Prostate gland (tissue), 2 donors: Measurements from ENCODE around the gene PALD1. TPM values are rescaled to one million over a fixed set of nuclear protein-coding genes. Genes with fewer than 3 reads are reported as not detected.

ENCODE experiments used
- DNase-seq: peaks from one replicate; pipeline ENCODE4 v3.0.0-alpha.2; 2019; ENCODE audit warnings: low spot score
- H3K27ac ChIP-seq, 2 donors: fragments of 200-600 bp; sonication (generic); 2 replicates each; pipeline ENCODE4 v1.5.1; 2017 to 2019
- H3K27me3 ChIP-seq: fragments of 200-600 bp; sonication (generic); replicated peaks from 2 replicates; pipeline ENCODE4 v1.5.1; 2019; ENCODE audit not compliant: insufficient read depth
- H3K36me3 ChIP-seq, 2 donors: fragments of 200-600 bp; sonication (generic); 1 replicate in 1 of 2; 2 replicates in 1 of 2; pipeline versions ENCODE4 v1.5.1 to v1.8.1; 2017 to 2019
- H3K4me1 ChIP-seq: fragments of 200-600 bp; sonication (generic); replicated peaks from 2 replicates; pipeline ENCODE4 v1.5.1; 2019
- H3K4me3 ChIP-seq, 2 donors: fragments of 200-600 bp; sonication (generic); 2 replicates each; pipeline ENCODE4 v1.5.1; 2017 to 2019
- H3K9me3 ChIP-seq: fragments of 200-600 bp; sonication (generic); 2 replicates; pipeline ENCODE4 v1.5.1; 2017
- CTCF ChIP-seq, 4 experiments: fragments of 200-600 bp in 2 of 4; fragments of 450-650 bp in 2 of 4; sonication (generic) in 2 of 4; IDR thresholded peaks; 1 replicate in 3 of 4; 2 replicates in 1 of 4; pipeline ENCODE4 v1.5.1; 2016 to 2019; ENCODE audit warnings: antibody characterized with exemption in 4 of 4, mild to moderate bottlenecking in 2 of 4, moderate library complexity in 2 of 4
- POLR2A ChIP-seq: fragments of 450-650 bp; IDR thresholded peaks from one replicate; pipeline ENCODE4 v1.6.1; 2016; ENCODE audit warnings: antibody characterized with exemption, mild to moderate bottlenecking
- POLR2AphosphoS5 ChIP-seq: sonication (generic); formaldehyde crosslinking; IDR thresholded peaks from one replicate; pipeline ENCODE4 v1.6.1; 2017; ENCODE audit warnings: antibody characterized with exemption
- WGBS: methylation state at CpG from one replicate; pipeline ENCODE4 v1.1.5; 2018; 5-methylcytosine and 5-hydroxymethylcytosine counted together
- intact Hi-C: fragments of 100-400 bp; cut with DNase I; formaldehyde crosslinking; loops from one replicate; pipeline ENCODE4 v1.14.2; 2022
- total RNA-seq, 2 donors: library from RNA; depleted of rRNA; stranded (reverse); fragments of >200 nt; gene quantifications; one replicate each; pipeline ENCODE4 v1.1.0, GENCODE V29; 2016

The PALD1 gene
- total RNA-seq, 2 donors from 2014 or later: 6.6 to 12.4 TPM

- no peaks in the 10 kb centered on the region for H3K9me3 ChIP-seq
- no peak for DNase-seq
- 79% methylated on average over 4 of the region's 4 CpGs for WGBS
- no peaks in the 10 kb centered on the region for H3K36me3 ChIP-seq
- H3K4me3 ChIP-seq: no peak overlapping the region
- intact Hi-C loops: no loop called here
- H3K4me1 ChIP-seq: no peaks in the 10 kb centered on the region
- TF ChIP-seq CTCF (IDR thresholded peaks at IDR 0.05) (no peak), POLR2A (no peak), POLR2AphosphoS5 (no peak)
- no peak overlapping the region for H3K27ac ChIP-seq
- no peaks in the 10 kb centered on the region for H3K27me3 ChIP-seq
Measured at GRCh38 chr10:70571236-70571635, 92.7 kb downstream of the PALD1 start.

- intact Hi-C loops: no loop called here
- H3K4me1 ChIP-seq: no peaks in the 10 kb centered on the region
- H3K4me3 ChIP-seq: no peak overlapping the region
- no peak overlapping the region for H3K27ac ChIP-seq
- no peaks in the 10 kb centered on the region for H3K27me3 ChIP-seq
- 83% methylated on average over 16 of the region's 16 CpGs for WGBS
- DNase-seq: no peak
- TF ChIP-seq POLR2AphosphoS5 (no peak), CTCF (IDR thresholded peaks at IDR 0.05) (no peak), POLR2A (no peak)
- H3K9me3 ChIP-seq: no peaks in the 10 kb centered on the region
- no peaks in the 10 kb centered on the region for H3K36me3 ChIP-seq
Measured at GRCh38 chr10:70571636-70572439, 93.3 kb downstream of the PALD1 start.

GRCh38 chr10:70573599-70574506 lies 95.3 kb downstream of the PALD1 start:
- intact Hi-C loops: no loop called here
- no peak for DNase-seq
- TF ChIP-seq POLR2AphosphoS5: no peak
- TF ChIP-seq CTCF (IDR thresholded peaks at IDR 0.05): no peak
- TF ChIP-seq POLR2A: no peak
- 87% methylated on average over 11 of the region's 11 CpGs for WGBS
- Histone ChIP-seq H3K27me3 (no peaks in the 10 kb centered on the region), H3K27ac (no peak overlapping the region), H3K9me3 (no peaks in the 10 kb centered on the region), H3K4me1 (no peaks in the 10 kb centered on the region), H3K36me3 (no peaks in the 10 kb centered on the region), H3K4me3 (no peak overlapping the region)

- DNase-seq: no peak
Measured at GRCh38 chr10:70575486-70575873, 96.9 kb downstream of the PALD1 start.

More at GRCh38 chr10:70575486-70575873, 96.9 kb downstream of the PALD1 start:
- H3K4me1 ChIP-seq: no peaks in the 10 kb centered on the region
- 32% methylated on average over 4 of the region's 4 CpGs for WGBS
- TF ChIP-seq POLR2A: no peak
- TF ChIP-seq POLR2AphosphoS5: no peak
- no peak for TF ChIP-seq CTCF (IDR thresholded peaks at IDR 0.05)
- no peak overlapping the region for H3K4me3 ChIP-seq
- no peaks in the 10 kb centered on the region for H3K9me3 ChIP-seq
- intact Hi-C loops: no loop called here
- H3K36me3 ChIP-seq: no peaks in the 10 kb centered on the region
- H3K27ac ChIP-seq: no peak overlapping the region
- no peaks in the 10 kb centered on the region for H3K27me3 ChIP-seq
